Fibroblast of lung (primary cell): ENCODE data around the gene STAT4. TPM values are rescaled to one million over a fixed set of nuclear protein-coding genes. Genes with fewer than 3 reads are reported as not detected.

Source experiments
- DNase-seq, 2 donors: peaks; one replicate each; pipeline versions ENCODE4 v3.0.0 to v3.0.0-alpha.2; 2010; ENCODE audit warnings: low read depth in 2 of 2
- H2AFZ ChIP-seq: 2 replicates; pipeline ENCODE4 v1.5.1; 2012; ENCODE audit warnings: low read length, control low read depth, inconsistent platforms
- H3K27ac ChIP-seq: 2 replicates; pipeline ENCODE4 v1.5.1; 2011; ENCODE audit warnings: low read length, control low read depth; ENCODE audit not compliant: insufficient read depth
- H3K27me3 ChIP-seq: 2 replicates; pipeline ENCODE4 v1.5.1; 2011; ENCODE audit warnings: mild to moderate bottlenecking, low read length; ENCODE audit not compliant: control insufficient read depth, insufficient read depth
- H3K36me3 ChIP-seq: 2 replicates; pipeline ENCODE4 v1.5.1; 2011; ENCODE audit warnings: low read length; ENCODE audit not compliant: control insufficient read depth, insufficient read depth
- H3K4me1 ChIP-seq: 2 replicates; pipeline ENCODE4 v1.5.1; 2011; ENCODE audit warnings: low read length; ENCODE audit not compliant: control insufficient read depth, insufficient read depth; ENCODE audit errors: extremely low read depth
- H3K4me2 ChIP-seq: 2 replicates; pipeline ENCODE4 v1.5.1; 2011; ENCODE audit warnings: low read length, control low read depth; ENCODE audit not compliant: insufficient read depth; ENCODE audit errors: extremely low read depth
- H3K4me3 ChIP-seq, 4 experiments: fragments of 200-600 bp in 1 of 4; sonication (generic) in 1 of 4; replicated peaks in 1 of 4; 2 replicates each; pipeline ENCODE4 v1.5.1; 2011 to 2016; ENCODE audit warnings: low read length in 4 of 4, low read depth in 3 of 4, mild to moderate bottlenecking in 3 of 4, control low read depth in 2 of 4, inconsistent platforms in 1 of 4, mixed read lengths in 1 of 4; ENCODE audit not compliant: insufficient read depth in 1 of 4; ENCODE audit errors: control extremely low read depth in 1 of 4
- H3K79me2 ChIP-seq: 2 replicates; pipeline ENCODE4 v1.5.1; 2012; ENCODE audit warnings: mild to moderate bottlenecking, low read length, inconsistent platforms; ENCODE audit not compliant: control insufficient read depth, insufficient read depth
- H3K9ac ChIP-seq: 2 replicates; pipeline ENCODE4 v1.5.1; 2011; ENCODE audit warnings: mild to moderate bottlenecking, low read length, control low read depth; ENCODE audit not compliant: insufficient read depth
- H3K9me3 ChIP-seq: 2 replicates; pipeline ENCODE4 v1.5.1; 2012; ENCODE audit warnings: low read depth, low read length; ENCODE audit not compliant: control insufficient read depth, insufficient read depth
- H4K20me1 ChIP-seq: 2 replicates; pipeline ENCODE4 v1.5.1; 2011; ENCODE audit warnings: low read length; ENCODE audit not compliant: control insufficient read depth, insufficient read depth; ENCODE audit errors: extremely low read depth
- EZH2 ChIP-seq: IDR thresholded peaks from 2 replicates; pipeline ENCODE4 v1.5.1; 2012; ENCODE audit warnings: low read length, control low read depth, mild to moderate bottlenecking; ENCODE audit errors: missing control alignments
- polyA plus RNA-seq, 2 donors: library from polyadenylated mRNA; depleted of rRNA in 1 of 2; stranded (reverse) in 1 of 2; unstranded in 1 of 2; fragments of >200 nt; gene quantifications; 2 replicates each; pipeline ENCODE4 v1.2.1, GENCODE V29; 2011 to 2012; ENCODE audit warnings: missing spikeins in 1 of 2
- total RNA-seq: library from RNA; depleted of rRNA; stranded (reverse); fragments of >200 nt; gene quantifications from 2 replicates; pipeline ENCODE4 v1.2.1, GENCODE V29; 2014
- TF ChIP-seq, protein P1 (sequence below), 2 donors: IDR thresholded peaks in 1 of 2; conservative IDR thresholded peaks in 1 of 2; 1 replicate in 1 of 2; 2 replicates in 1 of 2; pipeline ENCODE4 v1.5.1; 2011 to 2012; ENCODE audit warnings: low read length in 2 of 2, control low read depth in 1 of 2, inconsistent platforms in 1 of 2, low read depth in 1 of 2, mild to moderate bottlenecking in 1 of 2

STAT4 gene
- total and polyA plus RNA-seq, 2 donors (not counting 1 experiment from before 2014, with no cell fraction given): 0.66 to 1.2 TPM

GRCh38 chr2:191013932-191014652 is 136.7 kb downstream of the STAT4 start, which contains the start of gene STAT1:
Gene STAT1, minus strand, starts transcription at chr2:191014171. Its CDS starts 4,168 bp downstream, at chr2:191010003.
- Histone ChIP-seq H3K79me2 (peaks cover 31% of the 10 kb centered on the region), H4K20me1 (no peaks in the 10 kb centered on the region), H3K4me2 (peak within 1 kb of the TSS; percentile 93), H3K9me3 (no peaks in the 10 kb centered on the region), H3K9ac (peak within 1 kb of the TSS; percentile 86), H2AFZ (peak within 1 kb of the TSS; percentile 88), H3K27ac (peak within 1 kb of the TSS; percentile 94), H3K27me3 (no peaks in the 10 kb centered on the region), H3K4me3 (peak within 1 kb of the TSS; percentile 80 to 97 (median 92)), H3K4me1 (peaks cover 7% of the 10 kb centered on the region), H3K36me3 (no peaks in the 10 kb centered on the region)
- peak; percentile 89 to 90 for DNase-seq
- TF ChIP-seq EZH2: no peak
- TF ChIP-seq, protein P1, sequence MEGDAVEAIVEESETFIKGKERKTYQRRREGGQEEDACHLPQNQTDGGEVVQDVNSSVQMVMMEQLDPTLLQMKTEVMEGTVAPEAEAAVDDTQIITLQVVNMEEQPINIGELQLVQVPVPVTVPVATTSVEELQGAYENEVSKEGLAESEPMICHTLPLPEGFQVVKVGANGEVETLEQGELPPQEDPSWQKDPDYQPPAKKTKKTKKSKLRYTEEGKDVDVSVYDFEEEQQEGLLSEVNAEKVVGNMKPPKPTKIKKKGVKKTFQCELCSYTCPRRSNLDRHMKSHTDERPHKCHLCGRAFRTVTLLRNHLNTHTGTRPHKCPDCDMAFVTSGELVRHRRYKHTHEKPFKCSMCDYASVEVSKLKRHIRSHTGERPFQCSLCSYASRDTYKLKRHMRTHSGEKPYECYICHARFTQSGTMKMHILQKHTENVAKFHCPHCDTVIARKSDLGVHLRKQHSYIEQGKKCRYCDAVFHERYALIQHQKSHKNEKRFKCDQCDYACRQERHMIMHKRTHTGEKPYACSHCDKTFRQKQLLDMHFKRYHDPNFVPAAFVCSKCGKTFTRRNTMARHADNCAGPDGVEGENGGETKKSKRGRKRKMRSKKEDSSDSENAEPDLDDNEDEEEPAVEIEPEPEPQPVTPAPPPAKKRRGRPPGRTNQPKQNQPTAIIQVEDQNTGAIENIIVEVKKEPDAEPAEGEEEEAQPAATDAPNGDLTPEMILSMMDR (conservative IDR thresholded peaks at IDR 0.05 in 1 of 2, IDR thresholded peaks at IDR 0.05 in 1 of 2; ENCODE audit: low read depth in 1 of 2, low read length in 2 of 2): no peak

GRCh38 chr2:191013682-191013931 is 137.2 kb downstream of the STAT4 start:
- Histone ChIP-seq H3K79me2 (peaks cover 33% of the 10 kb centered on the region), H3K4me2 (peak overlapping the region; percentile 93), H3K36me3 (peaks cover 3% of the 10 kb centered on the region), H3K27ac (peak overlapping the region; percentile 94), H2AFZ (peak overlapping the region; percentile 36), H3K9ac (peak overlapping the region; percentile 86), H4K20me1 (no peaks in the 10 kb centered on the region), H3K27me3 (no peaks in the 10 kb centered on the region), H3K4me1 (peaks cover 7% of the 10 kb centered on the region), H3K4me3 (peak overlapping the region; percentile 80 to 97 (median 92)), H3K9me3 (no peaks in the 10 kb centered on the region)
- no peak for DNase-seq
- no peak for TF ChIP-seq EZH2
- TF ChIP-seq, protein P1 (conservative IDR thresholded peaks at IDR 0.05 in 1 of 2, IDR thresholded peaks at IDR 0.05 in 1 of 2; ENCODE audit: low read depth in 1 of 2, low read length in 2 of 2): no peak

DNA sequence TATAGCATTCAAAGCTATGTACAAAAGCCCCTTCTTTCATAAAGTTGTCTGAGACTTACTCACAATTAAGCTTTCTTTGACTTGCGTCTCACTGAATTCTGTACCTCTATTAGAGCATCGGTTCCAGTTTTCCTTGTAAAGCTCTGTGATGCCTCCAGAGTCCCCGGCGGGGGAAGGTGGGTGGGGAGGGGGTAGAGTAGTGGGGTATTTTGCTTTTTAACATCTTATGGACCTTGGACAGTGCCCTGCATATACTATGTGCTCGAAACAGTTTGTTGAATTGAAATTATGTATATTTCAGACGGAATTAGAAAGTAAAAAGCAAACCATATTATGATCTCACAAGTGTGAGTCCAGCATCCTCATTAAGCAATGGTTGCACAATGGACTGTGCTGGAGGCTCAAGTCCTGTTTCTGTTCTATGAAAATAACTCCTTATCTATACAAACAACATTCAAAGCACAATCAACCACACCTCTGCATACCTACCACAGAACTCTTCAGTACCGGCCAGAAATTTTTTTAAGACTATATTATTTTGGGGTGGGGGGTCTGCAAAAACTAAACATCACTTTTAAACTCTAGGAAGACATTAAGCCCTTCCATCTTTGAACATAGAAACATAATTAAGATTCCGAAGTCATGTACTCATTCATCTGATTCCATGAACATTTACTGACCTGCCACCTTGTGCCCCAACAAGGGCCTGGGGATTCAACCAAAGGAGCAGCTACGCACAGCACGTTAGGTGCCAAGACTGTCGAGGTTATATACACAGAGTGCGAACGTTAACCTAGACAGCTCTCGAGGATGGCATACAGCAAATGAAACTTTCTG is 137.7 kb downstream of the STAT4 start:
- Histone ChIP-seq H3K9ac (peak overlapping the region; percentile 86), H3K79me2 (peaks cover 33% of the 10 kb centered on the region), H3K27me3 (no peaks in the 10 kb centered on the region), H4K20me1 (no peaks in the 10 kb centered on the region), H3K27ac (peak overlapping the region; percentile 94), H3K4me1 (peaks cover 7% of the 10 kb centered on the region), H3K4me3 (peak overlapping the region; percentile 80 to 97 (median 92)), H3K36me3 (peaks cover 3% of the 10 kb centered on the region), H2AFZ (peak overlapping the region; percentile 36), H3K9me3 (no peaks in the 10 kb centered on the region), H3K4me2 (peak overlapping the region; percentile 93)
- TF ChIP-seq, protein P1 (conservative IDR thresholded peaks at IDR 0.05 in 1 of 2, IDR thresholded peaks at IDR 0.05 in 1 of 2; ENCODE audit: low read depth in 1 of 2, low read length in 2 of 2): no peak
- TF ChIP-seq EZH2: no peak
- peak; percentile 27 to 49 for DNase-seq
